Smooth muscle cell (in vitro differentiated cells): ENCODE results near the gene ACSL3. TPM values are rescaled to one million over a fixed set of nuclear protein-coding genes. Genes with fewer than 3 reads are reported as not detected.

Experiments
- DNase-seq: peaks from one replicate; lab custom pipeline; 2025; ENCODE audit not compliant: unreplicated experiment; lab: John Stamatoyannopoulos, UW
- H2AFZ ChIP-seq: fragments of 200-600 bp; sonication (generic); 2 replicates; pipeline ENCODE4 v1.6.0; 2016; ENCODE audit warnings: antibody characterized with exemption, low read depth, mild to moderate bottlenecking
- H3F3A ChIP-seq: fragments of 200-600 bp; sonication (generic); 2 replicates; pipeline ENCODE4 v1.6.0; 2017; ENCODE audit warnings: antibody characterized with exemption, low read depth
- H3K27ac ChIP-seq: fragments of 200-600 bp; sonication (generic); 2 replicates; pipeline ENCODE4 v1.5.1; 2016; ENCODE audit warnings: low read depth, mild to moderate bottlenecking
- H3K27me3 ChIP-seq: fragments of 200-600 bp; sonication (generic); 2 replicates; pipeline ENCODE4 v1.6.1; 2016; ENCODE audit warnings: low read depth, mild to moderate bottlenecking
- H3K36me3 ChIP-seq: fragments of 200-600 bp; sonication (generic); 2 replicates; pipeline ENCODE4 v1.5.1; 2016; ENCODE audit warnings: low read depth
- H3K4me1 ChIP-seq: fragments of 200-600 bp; sonication (generic); 2 replicates; pipeline ENCODE4 v1.5.1; 2016; ENCODE audit warnings: low read depth
- H3K4me2 ChIP-seq: fragments of 200-600 bp; sonication (generic); 2 replicates; pipeline ENCODE4 v1.6.0; 2016; ENCODE audit warnings: mild to moderate bottlenecking
- H3K4me3 ChIP-seq: fragments of 200-600 bp; sonication (generic); 2 replicates; pipeline ENCODE4 v1.5.1; 2016; ENCODE audit warnings: mild to moderate bottlenecking
- H3K79me2 ChIP-seq: fragments of 200-600 bp; sonication (generic); 2 replicates; pipeline ENCODE4 v1.6.0; 2016; ENCODE audit warnings: low read depth, mild to moderate bottlenecking
- H3K9ac ChIP-seq: fragments of 200-600 bp; sonication (generic); 2 replicates; pipeline ENCODE4 v1.6.0; 2016; ENCODE audit warnings: low read depth
- H3K9me3 ChIP-seq: fragments of 200-600 bp; sonication (generic); replicated peaks from 2 replicates; pipeline ENCODE4 v1.5.1; 2016; ENCODE audit warnings: low read depth
- H4K20me1 ChIP-seq: fragments of 200-600 bp; sonication (generic); 2 replicates; pipeline ENCODE4 v1.6.0; 2016; ENCODE audit warnings: low read depth
- CTCF ChIP-seq: fragments of 200-600 bp; sonication (generic); IDR thresholded peaks from 2 replicates; pipeline ENCODE4 v1.5.1; 2017; ENCODE audit warnings: borderline replicate concordance, mild to moderate bottlenecking, antibody characterized with exemption; ENCODE audit not compliant: insufficient read depth, poor library complexity, severe bottlenecking
- WGBS: methylation state at CpG from one replicate; pipeline ENCODE4 v1.1.7; 2016; ENCODE audit warnings: low lambda C conversion rate; 5-methylcytosine and 5-hydroxymethylcytosine counted together
- polyA plus RNA-seq: library from polyadenylated mRNA; unstranded; fragments of >200 nt; fragmentation: Nextera tagmentation; extraction: Ambion mirVana; gene quantifications from 2 replicates; pipeline ENCODE4 v1.2.1, GENCODE V29; 2016
- total RNA-seq: library from RNA; depleted of rRNA; stranded (reverse); fragments of >200 nt; gene quantifications from 2 replicates; pipeline ENCODE4 v1.2.3, GENCODE V29; 2014

The ACSL3 gene
- total and polyA plus RNA-seq, 2 experiments from 2014 or later = 111 to 183 TPM

GRCh38 chr2:222819722-222820333, 41.0 kb upstream of the ACSL3 start:
- Histone ChIP-seq H3K9ac (no peak overlapping the region), H3K36me3 (no peaks in the 10 kb centered on the region), H3K9me3 (no peaks in the 10 kb centered on the region), H4K20me1 (no peaks in the 10 kb centered on the region), H2AFZ (no peak overlapping the region), H3K27ac (no peak overlapping the region), H3K4me3 (no peak overlapping the region), H3K4me2 (no peak overlapping the region), H3K79me2 (no peaks in the 10 kb centered on the region), H3K27me3 (no peaks in the 10 kb centered on the region), H3K4me1 (no peaks in the 10 kb centered on the region), H3F3A (no peaks in the 10 kb centered on the region)
- no peak for TF ChIP-seq CTCF
- no peak for DNase-seq
- WGBS = 25% methylated on average over 2 of the region's 2 CpGs

GRCh38 chr2:222823183-222823930, 37.5 kb upstream of the ACSL3 start:
- Histone ChIP-seq H3K27ac (no peak overlapping the region), H3K4me3 (no peak overlapping the region), H2AFZ (no peak overlapping the region), H3F3A (no peaks in the 10 kb centered on the region), H3K4me1 (no peaks in the 10 kb centered on the region), H3K27me3 (no peaks in the 10 kb centered on the region), H3K9ac (no peak overlapping the region), H3K4me2 (no peak overlapping the region), H3K9me3 (no peaks in the 10 kb centered on the region), H4K20me1 (no peaks in the 10 kb centered on the region), H3K79me2 (no peaks in the 10 kb centered on the region), H3K36me3 (no peaks in the 10 kb centered on the region)
- DNase-seq = no peak
- 94% methylated on average over 6 of the region's 6 CpGs for WGBS
- no peak for TF ChIP-seq CTCF

- H3K4me1 ChIP-seq = no peaks in the 10 kb centered on the region
- DNase-seq = no peak
- no peaks in the 10 kb centered on the region for H3F3A ChIP-seq
- no peaks in the 10 kb centered on the region for H3K27me3 ChIP-seq
- H3K36me3 ChIP-seq = no peaks in the 10 kb centered on the region
- H2AFZ ChIP-seq = no peak overlapping the region
- 79% methylated on average over 1 of the region's 1 CpG for WGBS
- TF ChIP-seq CTCF = no peak
- H3K4me2 ChIP-seq = no peak overlapping the region
- H3K79me2 ChIP-seq = no peaks in the 10 kb centered on the region
- H4K20me1 ChIP-seq = no peaks in the 10 kb centered on the region
- no peak overlapping the region for H3K27ac ChIP-seq
- H3K9ac ChIP-seq = no peak overlapping the region
- no peak overlapping the region for H3K4me3 ChIP-seq
- H3K9me3 ChIP-seq = no peaks in the 10 kb centered on the region
Measured at GRCh38 chr2:222825031-222825430, 35.8 kb upstream of the ACSL3 start.
